ENCODE results near the gene IFT43.

DNA sequence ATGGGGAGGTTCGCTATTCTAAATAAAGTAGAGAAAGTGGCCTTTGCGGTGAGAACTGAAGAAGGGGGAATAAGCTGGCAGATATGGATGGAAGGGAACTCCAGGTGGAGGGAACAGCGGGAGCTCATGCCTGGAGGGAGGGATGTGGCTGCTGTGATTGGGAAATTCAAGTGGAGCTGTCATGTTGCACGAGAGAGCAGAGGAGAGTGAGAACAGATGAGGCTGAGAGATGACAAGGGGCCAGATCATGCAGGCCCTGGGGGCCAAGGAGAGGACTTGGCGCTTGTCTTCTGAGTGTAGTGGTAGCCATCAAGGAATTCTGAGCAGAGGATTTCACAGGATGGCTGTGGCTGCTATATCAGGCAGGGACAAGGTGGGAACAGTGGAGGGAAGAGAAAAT, 38.8 kb upstream of the IFT43 start:
- no peak for TF ChIP-seq RFX5 (IDR thresholded peaks at IDR 0.05; ENCODE audit: low read depth, low read length)
- TF ChIP-seq, protein P1, sequence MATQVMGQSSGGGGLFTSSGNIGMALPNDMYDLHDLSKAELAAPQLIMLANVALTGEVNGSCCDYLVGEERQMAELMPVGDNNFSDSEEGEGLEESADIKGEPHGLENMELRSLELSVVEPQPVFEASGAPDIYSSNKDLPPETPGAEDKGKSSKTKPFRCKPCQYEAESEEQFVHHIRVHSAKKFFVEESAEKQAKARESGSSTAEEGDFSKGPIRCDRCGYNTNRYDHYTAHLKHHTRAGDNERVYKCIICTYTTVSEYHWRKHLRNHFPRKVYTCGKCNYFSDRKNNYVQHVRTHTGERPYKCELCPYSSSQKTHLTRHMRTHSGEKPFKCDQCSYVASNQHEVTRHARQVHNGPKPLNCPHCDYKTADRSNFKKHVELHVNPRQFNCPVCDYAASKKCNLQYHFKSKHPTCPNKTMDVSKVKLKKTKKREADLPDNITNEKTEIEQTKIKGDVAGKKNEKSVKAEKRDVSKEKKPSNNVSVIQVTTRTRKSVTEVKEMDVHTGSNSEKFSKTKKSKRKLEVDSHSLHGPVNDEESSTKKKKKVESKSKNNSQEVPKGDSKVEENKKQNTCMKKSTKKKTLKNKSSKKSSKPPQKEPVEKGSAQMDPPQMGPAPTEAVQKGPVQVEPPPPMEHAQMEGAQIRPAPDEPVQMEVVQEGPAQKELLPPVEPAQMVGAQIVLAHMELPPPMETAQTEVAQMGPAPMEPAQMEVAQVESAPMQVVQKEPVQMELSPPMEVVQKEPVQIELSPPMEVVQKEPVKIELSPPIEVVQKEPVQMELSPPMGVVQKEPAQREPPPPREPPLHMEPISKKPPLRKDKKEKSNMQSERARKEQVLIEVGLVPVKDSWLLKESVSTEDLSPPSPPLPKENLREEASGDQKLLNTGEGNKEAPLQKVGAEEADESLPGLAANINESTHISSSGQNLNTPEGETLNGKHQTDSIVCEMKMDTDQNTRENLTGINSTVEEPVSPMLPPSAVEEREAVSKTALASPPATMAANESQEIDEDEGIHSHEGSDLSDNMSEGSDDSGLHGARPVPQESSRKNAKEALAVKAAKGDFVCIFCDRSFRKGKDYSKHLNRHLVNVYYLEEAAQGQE (IDR thresholded peaks at IDR 0.05; ENCODE audit: borderline replicate concordance), result no peak
- TF ChIP-seq, protein P1 (CRISPR knock-in tag; IDR thresholded peaks at IDR 0.05; ENCODE audit: low read depth), result no peak
- TF ChIP-seq, protein P2, sequence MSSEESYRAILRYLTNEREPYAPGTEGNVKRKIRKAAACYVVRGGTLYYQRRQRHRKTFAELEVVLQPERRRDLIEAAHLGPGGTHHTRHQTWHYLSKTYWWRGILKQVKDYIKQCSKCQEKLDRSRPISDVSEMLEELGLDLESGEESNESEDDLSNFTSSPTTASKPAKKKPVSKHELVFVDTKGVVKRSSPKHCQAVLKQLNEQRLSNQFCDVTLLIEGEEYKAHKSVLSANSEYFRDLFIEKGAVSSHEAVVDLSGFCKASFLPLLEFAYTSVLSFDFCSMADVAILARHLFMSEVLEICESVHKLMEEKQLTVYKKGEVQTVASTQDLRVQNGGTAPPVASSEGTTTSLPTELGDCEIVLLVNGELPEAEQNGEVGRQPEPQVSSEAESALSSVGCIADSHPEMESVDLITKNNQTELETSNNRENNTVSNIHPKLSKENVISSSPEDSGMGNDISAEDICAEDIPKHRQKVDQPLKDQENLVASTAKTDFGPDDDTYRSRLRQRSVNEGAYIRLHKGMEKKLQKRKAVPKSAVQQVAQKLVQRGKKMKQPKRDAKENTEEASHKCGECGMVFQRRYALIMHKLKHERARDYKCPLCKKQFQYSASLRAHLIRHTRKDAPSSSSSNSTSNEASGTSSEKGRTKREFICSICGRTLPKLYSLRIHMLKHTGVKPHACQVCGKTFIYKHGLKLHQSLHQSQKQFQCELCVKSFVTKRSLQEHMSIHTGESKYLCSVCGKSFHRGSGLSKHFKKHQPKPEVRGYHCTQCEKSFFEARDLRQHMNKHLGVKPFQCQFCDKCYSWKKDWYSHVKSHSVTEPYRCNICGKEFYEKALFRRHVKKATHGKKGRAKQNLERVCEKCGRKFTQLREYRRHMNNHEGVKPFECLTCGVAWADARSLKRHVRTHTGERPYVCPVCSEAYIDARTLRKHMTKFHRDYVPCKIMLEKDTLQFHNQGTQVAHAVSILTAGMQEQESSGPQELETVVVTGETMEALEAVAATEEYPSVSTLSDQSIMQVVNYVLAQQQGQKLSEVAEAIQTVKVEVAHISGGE (CRISPR knock-in tag; IDR thresholded peaks at IDR 0.05), result no peak
- TF ChIP-seq NCOA2 (IDR thresholded peaks at IDR 0.05; ENCODE audit: partially characterized antibody in 2 of 2), result no peak
- TF ChIP-seq, protein P3, sequence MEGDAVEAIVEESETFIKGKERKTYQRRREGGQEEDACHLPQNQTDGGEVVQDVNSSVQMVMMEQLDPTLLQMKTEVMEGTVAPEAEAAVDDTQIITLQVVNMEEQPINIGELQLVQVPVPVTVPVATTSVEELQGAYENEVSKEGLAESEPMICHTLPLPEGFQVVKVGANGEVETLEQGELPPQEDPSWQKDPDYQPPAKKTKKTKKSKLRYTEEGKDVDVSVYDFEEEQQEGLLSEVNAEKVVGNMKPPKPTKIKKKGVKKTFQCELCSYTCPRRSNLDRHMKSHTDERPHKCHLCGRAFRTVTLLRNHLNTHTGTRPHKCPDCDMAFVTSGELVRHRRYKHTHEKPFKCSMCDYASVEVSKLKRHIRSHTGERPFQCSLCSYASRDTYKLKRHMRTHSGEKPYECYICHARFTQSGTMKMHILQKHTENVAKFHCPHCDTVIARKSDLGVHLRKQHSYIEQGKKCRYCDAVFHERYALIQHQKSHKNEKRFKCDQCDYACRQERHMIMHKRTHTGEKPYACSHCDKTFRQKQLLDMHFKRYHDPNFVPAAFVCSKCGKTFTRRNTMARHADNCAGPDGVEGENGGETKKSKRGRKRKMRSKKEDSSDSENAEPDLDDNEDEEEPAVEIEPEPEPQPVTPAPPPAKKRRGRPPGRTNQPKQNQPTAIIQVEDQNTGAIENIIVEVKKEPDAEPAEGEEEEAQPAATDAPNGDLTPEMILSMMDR (IDR thresholded peaks at IDR 0.05 in 2 of 3, conservative IDR thresholded peaks at IDR 0.05 in 1 of 3; ENCODE audit: insufficient read depth in 2 of 3, low read depth in 1 of 3, low read length in 3 of 3), result no peak
- TF ChIP-seq, protein P4, sequence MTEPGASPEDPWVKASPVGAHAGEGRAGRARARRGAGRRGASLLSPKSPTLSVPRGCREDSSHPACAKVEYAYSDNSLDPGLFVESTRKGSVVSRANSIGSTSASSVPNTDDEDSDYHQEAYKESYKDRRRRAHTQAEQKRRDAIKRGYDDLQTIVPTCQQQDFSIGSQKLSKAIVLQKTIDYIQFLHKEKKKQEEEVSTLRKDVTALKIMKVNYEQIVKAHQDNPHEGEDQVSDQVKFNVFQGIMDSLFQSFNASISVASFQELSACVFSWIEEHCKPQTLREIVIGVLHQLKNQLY (CRISPR knock-in tag; conservative IDR thresholded peaks at IDR 0.05), result no peak
- no peak for TF ChIP-seq POLR2A (conservative IDR thresholded peaks at IDR 0.05)
- TF ChIP-seq ZNF146 (CRISPR knock-in tag; IDR thresholded peaks at IDR 0.05; ENCODE audit: unreplicated experiment), result no peak
- TF ChIP-seq SMARCC2 (IDR thresholded peaks at IDR 0.05; ENCODE audit: low read depth), result no peak
- TF ChIP-seq ZFP91 (CRISPR knock-in tag; IDR thresholded peaks at IDR 0.05), result no peak
- TF ChIP-seq STAT6 (CRISPR knock-in tag; IDR thresholded peaks at IDR 0.05), result no peak
- TF ChIP-seq CBX2 (IDR thresholded peaks at IDR 0.05; ENCODE audit: insufficient read depth, low read length, poor library complexity, severe bottlenecking), result no peak

All from K562 (cell line).